Activated T-cell treated with anti-CD3 and anti-CD28 coated beads for 4 hours (primary cell): Measurements from ENCODE around the gene P4HA2.

ENCODE experiments used
- DNase-seq: peaks from one replicate; pipeline ENCODE4 v3.0.0-alpha.2; 2020

Gene P4HA2

GRCh38 chr5:132246806-132247205 is 19.2 kb upstream of the P4HA2 start:
- DNase-seq: no peak

GRCh38 chr5:132245593-132245992 is 17.9 kb upstream of the P4HA2 start:
- DNase-seq: no peak

GRCh38 chr5:132243366-132243977 is 15.8 kb upstream of the P4HA2 start:
- no peak for DNase-seq

GRCh38 chr5:132239776-132240175 is 12.1 kb upstream of the P4HA2 start:
- DNase-seq: no peak

GRCh38 chr5:132238901-132239500 is 11.3 kb upstream of the P4HA2 start:
- DNase-seq: no peak

GRCh38 chr5:132238169-132238744 is 10.6 kb upstream of the P4HA2 start:
- DNase-seq: peak; percentile 75

GRCh38 chr5:132237670-132238069 is 10.0 kb upstream of the P4HA2 start:
- no peak for DNase-seq

GRCh38 chr5:132237141-132237540 is 9.5 kb upstream of the P4HA2 start:
- no peak for DNase-seq

GRCh38 chr5:132235340-132235739 is 7.7 kb upstream of the P4HA2 start:
- DNase-seq: no peak

GRCh38 chr5:132234684-132235062 is 7.0 kb upstream of the P4HA2 start:
- no peak for DNase-seq

GRCh38 chr5:132233811-132234683 is 6.4 kb upstream of the P4HA2 start:
- DNase-seq: no peak

GRCh38 chr5:132233081-132233480 is 5.4 kb upstream of the P4HA2 start:
- no peak for DNase-seq

GRCh38 chr5:132232465-132232864 is 4.8 kb upstream of the P4HA2 start:
- DNase-seq: no peak

GRCh38 chr5:132230871-132231270 is 3.2 kb upstream of the P4HA2 start:
- no peak for DNase-seq

GRCh38 chr5:132229236-132229635 is 1.6 kb upstream of the P4HA2 start:
- DNase-seq: no peak

GRCh38 chr5:132228241-132229035 is 785 bp upstream of the P4HA2 start:
- no peak for DNase-seq

- no peak for DNase-seq
These were observed 493 bp downstream of the P4HA2 start for GRCh38 chr5:132227235-132227484.

- DNase-seq: no peak
These were observed 978 bp downstream of the P4HA2 start for GRCh38 chr5:132226516-132227234.

GRCh38 chr5:132225165-132226032 is 2.3 kb downstream of the P4HA2 start:
- DNase-seq: peak; percentile 33

- no peak for DNase-seq
These were observed 2.9 kb downstream of the P4HA2 start for GRCh38 chr5:132224716-132225115.

GRCh38 chr5:132223861-132224260 is 3.8 kb downstream of the P4HA2 start:
- DNase-seq: no peak

GRCh38 chr5:132222649-132223038 is 5.0 kb downstream of the P4HA2 start:
- no peak for DNase-seq
